Measurements from ENCODE around the gene HCAR3.
"Not testable (repeated sequence)": the region's sequence is repeated elsewhere in the genome, so short reads cannot be mapped to it uniquely, and the experiment has no call there.

Gene HCAR3

DNA sequence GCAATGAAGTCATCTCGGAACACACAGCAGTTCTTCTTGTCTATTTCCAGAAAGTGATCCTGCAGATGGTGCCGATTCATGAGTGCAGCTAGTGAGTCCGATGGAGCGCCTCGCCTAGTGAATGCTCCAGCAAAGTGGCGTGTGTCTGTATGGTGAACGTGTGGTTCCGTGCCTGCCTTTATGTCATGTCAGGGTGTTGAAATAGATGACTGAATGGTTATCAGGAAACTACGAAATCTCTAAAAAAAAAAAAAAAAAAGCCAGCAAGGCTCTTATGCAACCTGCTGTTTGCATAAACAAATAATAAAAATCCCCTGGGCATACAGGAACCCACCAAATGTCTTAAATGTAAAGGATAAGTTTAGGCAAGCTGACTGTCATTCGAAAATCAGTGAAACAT lies at the start of gene HCAR3:
Gene HCAR3, minus strand, starts transcription at position 154 of the 400 bp plus-strand sequence. Its CDS starts 74 bp downstream, at position 80.
- DNase-seq = not testable (repeated sequence)

- no peak for DNase-seq
Observed at GRCh38 chr12:122757568-122757967, 41.0 kb upstream of the HCAR3 start.

DNA sequence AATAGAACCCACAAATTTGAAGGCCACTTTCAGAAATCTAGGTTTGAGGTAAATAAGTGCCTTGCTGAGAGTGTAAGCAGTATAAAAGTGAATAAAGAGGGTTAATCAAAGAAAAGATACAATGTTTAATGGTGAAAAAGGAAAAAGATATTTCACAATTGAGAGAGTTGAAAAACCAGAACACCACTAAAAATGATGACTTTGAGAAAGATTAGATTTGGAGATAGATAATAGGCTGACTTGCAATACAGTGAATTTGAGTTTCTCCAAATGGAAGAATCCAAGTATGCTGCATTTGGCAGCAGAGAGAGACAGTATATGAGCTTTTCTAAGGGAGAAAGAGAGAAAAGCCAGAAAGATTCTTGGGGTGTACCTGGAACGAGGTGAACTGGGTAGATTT lies 38.2 kb upstream of the HCAR3 start:
- DNase-seq = no peak

DNA sequence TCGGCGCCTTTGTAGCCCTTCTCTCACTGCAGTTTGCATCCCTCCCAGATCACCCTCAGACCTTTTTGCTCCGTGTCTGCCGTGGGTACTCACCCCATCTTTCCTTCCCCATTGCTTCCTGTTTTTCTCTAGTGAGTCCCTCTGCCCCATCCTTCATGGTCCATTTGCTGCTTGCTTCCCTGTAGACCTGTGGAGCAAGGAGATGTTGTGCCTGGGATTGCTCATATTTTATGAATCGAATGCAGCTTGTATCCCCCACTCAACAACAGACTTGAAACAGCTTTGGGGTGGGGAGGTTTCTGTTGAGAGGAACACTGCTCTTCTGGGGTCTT lies 36.7 kb upstream of the HCAR3 start:
- no peak for DNase-seq

GRCh38 chr12:122752464-122753318 lies 36.1 kb upstream of the HCAR3 start, which contains the start of gene DENR:
Gene DENR (plus strand): TSS chr12:122752824. CDS start chr12:122753702, 878 bp downstream.
- DNase-seq = peak; percentile 96

GRCh38 chr12:122750781-122751515 lies 34.3 kb upstream of the HCAR3 start:
- not testable (repeated sequence) for DNase-seq

DNA sequence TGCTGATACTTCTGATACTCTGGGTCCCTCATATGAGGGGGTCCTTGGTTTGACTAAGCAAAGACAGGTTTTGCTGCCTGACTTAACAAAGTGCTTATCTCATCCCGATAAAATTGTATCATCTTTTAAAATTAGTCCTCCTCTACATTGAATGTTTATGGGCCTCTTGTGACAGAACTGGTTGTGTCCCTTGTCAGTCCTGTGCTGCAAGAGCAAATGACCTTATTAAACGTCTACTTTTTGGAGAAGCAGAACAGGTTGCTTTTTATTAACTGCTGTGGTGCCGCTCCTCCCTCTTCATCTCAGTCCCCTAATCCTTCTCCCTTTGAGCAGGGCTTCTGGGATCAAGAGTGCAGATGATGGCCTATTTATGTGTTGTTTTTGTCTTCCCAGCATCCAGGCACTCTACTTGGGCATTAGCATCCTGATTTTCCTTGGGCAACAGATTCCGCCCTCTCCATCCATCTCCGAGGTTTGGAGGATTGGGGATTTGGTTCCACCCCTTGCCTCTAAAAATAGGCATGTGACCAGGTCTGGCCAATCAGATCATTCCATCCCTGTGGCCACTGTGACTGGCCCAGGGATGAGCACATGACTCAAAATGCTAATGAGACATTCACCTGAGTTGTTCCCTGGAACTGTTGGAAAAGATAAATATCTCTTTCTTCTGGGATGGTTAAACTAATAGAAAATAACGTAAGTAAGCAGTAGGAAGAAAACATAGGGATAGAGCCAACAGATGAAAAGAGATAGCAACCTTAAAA lies 33.1 kb upstream of the HCAR3 start:
- no peak for DNase-seq

GRCh38 chr12:122747224-122748135 lies 30.9 kb upstream of the HCAR3 start:
- DNase-seq = no peak

DNA sequence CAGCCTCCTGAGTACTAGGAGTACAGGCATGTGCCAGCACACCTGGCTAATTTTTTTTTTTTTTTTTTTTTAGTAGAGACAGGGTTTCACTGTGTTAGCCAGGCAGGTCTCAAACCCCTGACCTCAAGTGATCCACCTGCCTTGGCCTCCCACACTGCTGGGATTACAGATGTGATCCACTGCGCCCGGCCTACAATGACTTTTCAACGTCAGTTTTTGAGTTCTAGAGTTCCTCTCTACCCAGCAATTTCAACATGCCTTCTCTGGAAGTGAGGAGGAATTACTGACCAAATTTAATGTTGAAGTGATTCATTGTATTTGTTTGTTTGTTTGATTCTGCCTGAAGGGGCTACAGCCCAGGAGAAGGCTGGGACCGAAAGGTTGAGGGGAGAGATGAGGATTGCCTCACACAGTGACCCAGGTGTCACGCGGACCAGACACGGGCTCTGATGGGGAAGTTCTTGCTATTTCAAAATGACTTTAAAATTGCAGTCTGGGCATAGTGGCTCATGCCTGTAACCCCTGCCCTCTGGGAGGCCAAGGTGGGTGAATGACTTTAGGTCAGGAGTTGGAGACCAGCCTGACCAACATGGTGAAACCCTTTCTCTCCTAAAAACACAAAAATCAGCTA lies 27.4 kb upstream of the HCAR3 start:
- no peak for DNase-seq

GRCh38 chr12:122740351-122740750 lies 23.7 kb upstream of the HCAR3 start:
- DNase-seq = no peak

DNA sequence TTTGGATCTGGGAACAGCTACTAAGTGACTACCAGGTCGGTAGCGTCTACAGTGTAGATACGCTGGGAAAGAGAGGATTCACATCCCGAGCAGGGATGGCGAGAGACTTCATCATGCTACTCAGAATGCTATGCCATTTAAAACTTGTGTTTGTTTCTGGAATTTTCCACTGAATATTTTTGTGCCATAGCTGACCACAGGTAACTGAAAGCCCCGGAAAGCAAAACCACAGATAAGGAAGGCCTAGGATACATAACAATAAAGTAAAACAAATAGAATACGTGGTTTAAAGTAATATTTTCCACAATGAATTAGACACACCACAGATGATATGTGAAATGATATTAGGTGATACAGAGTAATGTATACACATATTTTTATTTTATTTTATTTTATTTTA lies 22.0 kb upstream of the HCAR3 start:
- no peak for DNase-seq

DNA sequence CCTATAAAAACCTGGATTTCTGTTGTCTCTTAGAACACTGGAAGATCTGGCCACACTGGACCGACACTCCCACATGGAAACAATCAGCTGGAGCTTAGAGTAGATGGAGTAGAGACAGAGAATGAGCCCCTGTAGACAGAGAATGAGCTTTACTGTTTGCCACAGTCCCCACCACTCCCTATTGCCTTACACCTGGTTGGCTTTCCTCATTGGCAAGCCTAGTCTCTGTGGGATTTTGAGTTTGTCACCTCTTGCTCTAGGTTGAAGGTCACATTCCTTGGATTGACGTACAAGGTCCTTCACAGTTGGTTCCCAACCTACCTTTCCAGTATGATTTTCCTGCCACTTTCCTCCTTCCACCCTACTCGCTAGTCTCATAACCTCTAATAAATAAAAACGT lies 16.0 kb upstream of the HCAR3 start:
- DNase-seq = no peak

DNA sequence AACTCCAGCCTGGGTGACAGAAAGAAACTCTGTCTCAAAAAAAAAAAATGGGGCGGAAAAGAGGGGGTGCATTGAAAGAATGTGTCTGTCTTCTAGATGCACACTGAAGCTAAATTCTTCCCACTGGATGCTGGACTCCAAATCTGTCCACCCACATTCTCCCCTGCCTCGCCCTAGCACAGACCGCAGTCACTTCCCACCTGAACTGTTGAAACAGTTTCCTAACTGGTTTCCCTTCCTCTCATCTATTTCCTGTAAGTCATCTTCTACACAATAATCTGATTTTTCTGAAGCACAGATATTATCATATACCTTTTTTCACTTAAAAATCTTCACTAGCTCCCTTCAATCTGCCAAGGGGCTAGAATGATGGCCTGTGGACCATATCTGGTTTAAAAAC lies 15.6 kb upstream of the HCAR3 start:
- no peak for DNase-seq

DNA sequence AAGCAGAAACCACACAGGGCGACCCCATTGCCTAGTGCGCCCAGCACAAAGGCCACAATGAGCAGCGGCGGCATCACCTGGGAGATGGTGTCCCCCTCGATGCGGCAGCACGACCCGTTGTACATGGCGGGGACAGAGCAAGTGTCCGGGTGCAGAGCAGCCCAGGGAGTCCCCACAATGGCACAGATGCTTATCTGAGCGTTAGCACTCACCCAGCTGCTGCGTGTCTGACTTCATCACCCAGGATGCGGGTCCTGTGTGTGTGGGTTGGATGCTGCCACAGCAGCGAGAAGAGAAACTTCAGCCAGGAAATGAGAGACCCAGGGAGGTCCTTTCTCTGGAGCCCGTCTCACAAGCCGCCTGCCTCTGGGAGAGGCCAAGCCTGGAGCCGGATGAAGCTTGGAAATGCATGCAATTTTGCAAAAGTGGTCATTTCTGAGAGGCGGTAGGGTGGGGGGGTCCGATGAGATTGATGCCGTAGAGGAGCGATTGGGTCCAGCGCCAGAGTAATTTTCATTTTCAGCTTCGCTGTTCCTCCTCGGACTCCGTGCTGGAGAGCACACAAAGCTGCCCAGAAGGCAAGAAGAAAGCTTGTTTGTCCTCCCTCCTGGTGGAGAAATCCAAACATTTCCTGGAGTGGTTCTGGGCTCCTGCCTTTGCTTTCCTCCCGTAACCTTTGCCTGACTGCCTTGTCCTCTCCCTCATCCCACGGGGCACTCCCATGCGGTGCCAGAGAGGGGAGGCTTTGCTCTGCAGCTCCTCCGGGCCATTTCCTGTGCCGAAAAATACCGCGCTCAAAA lies 13.8 kb upstream of the HCAR3 start, which contains the start of gene HCAR1:
Gene HCAR1, minus strand, starts transcription at position 630 of the 800 bp plus-strand sequence. Its CDS starts 505 bp downstream, at position 125.
- DNase-seq = no peak

- no peak for DNase-seq
Observed at GRCh38 chr12:122729583-122730214, 13.1 kb upstream of the HCAR3 start.

- DNase-seq = no peak
Observed at GRCh38 chr12:122726080-122726558, 9.5 kb upstream of the HCAR3 start.

- no peak for DNase-seq
Observed at GRCh38 chr12:122725452-122726079, 9.0 kb upstream of the HCAR3 start.

DNA sequence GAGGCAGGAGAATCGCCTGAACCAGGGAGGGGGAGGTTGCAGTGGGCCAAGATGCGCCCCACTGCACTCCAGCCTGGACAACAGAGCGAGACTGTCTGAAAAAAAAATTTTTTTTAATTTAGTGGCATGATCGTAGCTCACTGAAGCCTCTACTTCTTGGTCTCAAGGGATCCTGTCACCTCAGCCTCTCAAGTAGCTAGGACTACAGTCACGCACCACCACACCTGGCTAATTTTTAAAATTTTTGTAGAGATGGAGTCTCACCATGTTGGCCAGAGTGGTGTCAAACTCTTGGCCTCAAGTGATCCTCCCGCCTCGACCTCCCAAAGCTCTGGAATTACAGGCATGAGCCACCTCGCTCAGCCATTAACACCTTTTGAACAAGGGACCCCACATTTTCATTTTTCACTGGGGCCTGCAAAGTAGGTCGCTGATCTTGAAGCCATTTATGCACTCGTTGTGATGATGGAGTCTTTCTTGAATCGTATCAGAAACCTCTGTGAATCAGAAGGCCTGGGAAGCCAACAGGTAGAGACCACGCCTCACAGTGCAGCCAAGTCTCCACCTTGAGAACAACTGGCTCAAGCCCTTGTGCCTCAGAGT lies 8.1 kb upstream of the HCAR3 start:
- no peak for DNase-seq

GRCh38 chr12:122722387-122722786 lies 5.8 kb upstream of the HCAR3 start:
- DNase-seq = no peak

Measured in midbrain (tissue), 1 donor.